ENCODE data around the gene DBNDD1. TPM values are rescaled to one million over a fixed set of nuclear protein-coding genes. Genes with fewer than 3 reads are reported as not detected.
A peak's percentile ranks its signal among the peaks of the same experiment; 100 is the strongest.

Gene DBNDD1
- total and polyA plus RNA-seq, 9 donors, result 0.97 to 6.2 (median 2.1) TPM

DNA sequence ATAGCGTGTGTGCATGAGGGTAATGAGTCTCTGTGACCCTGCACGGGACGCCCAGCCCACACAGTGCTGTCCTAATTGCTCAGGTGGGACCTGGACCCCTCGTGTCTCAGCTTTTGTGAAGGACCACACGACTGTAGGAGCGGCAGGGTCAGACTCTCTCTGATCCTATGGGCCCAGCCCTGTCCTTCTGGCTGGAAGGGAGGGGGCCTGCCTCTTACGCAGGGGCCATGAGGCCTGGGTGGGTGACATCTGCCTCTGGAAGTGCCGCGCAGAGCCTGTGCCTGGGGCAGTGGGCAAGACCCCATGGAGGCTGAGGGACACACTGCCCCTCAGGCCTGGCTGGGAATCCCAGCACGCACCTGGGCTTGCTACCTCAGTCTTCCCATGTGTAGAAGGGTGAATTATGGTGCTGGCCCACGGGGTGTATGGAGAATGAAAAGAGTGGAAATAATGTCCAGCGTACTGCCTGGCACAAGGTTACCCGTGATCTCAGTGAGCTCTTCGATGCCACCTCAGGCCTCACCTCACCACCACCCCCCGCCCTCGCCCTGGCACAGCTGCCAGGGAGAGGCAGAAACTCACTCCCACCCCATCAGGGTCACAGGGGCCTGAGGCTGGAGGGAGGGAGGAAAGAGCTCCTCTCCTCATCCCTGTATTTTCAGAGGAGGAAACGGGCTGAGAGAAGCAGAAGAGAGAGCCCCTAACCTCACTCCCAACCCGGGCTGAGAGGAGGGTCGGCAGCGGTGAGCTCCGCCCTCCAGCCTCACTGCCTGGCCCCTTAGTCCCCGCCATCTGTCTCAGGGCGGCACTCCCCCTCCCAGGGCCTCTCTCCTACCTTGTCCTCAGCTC lies 27.1 kb upstream of the DBNDD1 start:
- no peak for TF ChIP-seq EP300 (IDR thresholded peaks at IDR 0.05)
- TF ChIP-seq POLR2A (IDR thresholded peaks at IDR 0.05), result no peak
- TF ChIP-seq, protein P1, sequence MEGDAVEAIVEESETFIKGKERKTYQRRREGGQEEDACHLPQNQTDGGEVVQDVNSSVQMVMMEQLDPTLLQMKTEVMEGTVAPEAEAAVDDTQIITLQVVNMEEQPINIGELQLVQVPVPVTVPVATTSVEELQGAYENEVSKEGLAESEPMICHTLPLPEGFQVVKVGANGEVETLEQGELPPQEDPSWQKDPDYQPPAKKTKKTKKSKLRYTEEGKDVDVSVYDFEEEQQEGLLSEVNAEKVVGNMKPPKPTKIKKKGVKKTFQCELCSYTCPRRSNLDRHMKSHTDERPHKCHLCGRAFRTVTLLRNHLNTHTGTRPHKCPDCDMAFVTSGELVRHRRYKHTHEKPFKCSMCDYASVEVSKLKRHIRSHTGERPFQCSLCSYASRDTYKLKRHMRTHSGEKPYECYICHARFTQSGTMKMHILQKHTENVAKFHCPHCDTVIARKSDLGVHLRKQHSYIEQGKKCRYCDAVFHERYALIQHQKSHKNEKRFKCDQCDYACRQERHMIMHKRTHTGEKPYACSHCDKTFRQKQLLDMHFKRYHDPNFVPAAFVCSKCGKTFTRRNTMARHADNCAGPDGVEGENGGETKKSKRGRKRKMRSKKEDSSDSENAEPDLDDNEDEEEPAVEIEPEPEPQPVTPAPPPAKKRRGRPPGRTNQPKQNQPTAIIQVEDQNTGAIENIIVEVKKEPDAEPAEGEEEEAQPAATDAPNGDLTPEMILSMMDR (IDR thresholded peaks at IDR 0.05), result no peak
- 38 to 41% (median 40%) methylated on average over 23 of the region's 23 CpGs for WGBS, 3 donors
- Histone ChIP-seq H3K4me3 (peak overlapping the region; percentile 42), H3K27me3 (no peaks in the 10 kb centered on the region), H3K9me3 (no peaks in the 10 kb centered on the region), H3K27ac (peak overlapping the region; percentile 58 to 83), H3K36me3 (no peaks in the 10 kb centered on the region), H3K4me1 (ENCODE audit: insufficient read depth) (peaks cover 6% of the 10 kb centered on the region)
- intact Hi-C loops (cut with DNase I), result no loop called here
- peak in 1 of 5 donors; percentile 52 for DNase-seq

DNA sequence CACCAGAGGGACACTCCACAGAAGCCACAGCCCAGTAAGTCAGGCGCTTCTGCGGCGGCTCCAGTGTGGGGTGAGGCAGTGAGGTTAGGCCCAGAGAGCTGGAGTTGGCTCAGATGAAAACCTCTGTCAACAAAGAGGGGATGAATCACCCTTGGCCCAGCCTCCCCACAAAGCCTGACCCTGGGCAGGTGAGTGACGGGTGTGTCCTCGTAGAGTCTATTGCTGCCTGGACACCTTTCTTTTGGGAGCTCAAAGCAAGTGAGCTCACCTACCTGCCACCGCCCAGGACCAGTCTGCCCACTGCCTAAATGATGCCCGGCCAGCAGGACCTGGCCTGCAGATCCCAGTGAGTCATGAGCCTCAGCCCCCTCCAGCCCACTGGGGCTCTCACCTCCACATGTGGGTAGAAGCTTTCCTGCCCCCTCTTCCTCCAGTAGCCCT lies 24.9 kb upstream of the DBNDD1 start:
- Histone ChIP-seq H3K36me3 (no peaks in the 10 kb centered on the region), H3K4me1 (ENCODE audit: insufficient read depth) (peaks cover 6% of the 10 kb centered on the region), H3K9me3 (no peaks in the 10 kb centered on the region), H3K27me3 (no peaks in the 10 kb centered on the region), H3K27ac (no peak overlapping the region), H3K4me3 (no peak overlapping the region)
- 73 to 93% (median 85%) methylated on average over 7 of the region's 7 CpGs for WGBS, 3 donors
- TF ChIP-seq, protein P1 (IDR thresholded peaks at IDR 0.05), result no peak
- TF ChIP-seq POLR2A (IDR thresholded peaks at IDR 0.05), result no peak
- no peak for TF ChIP-seq EP300 (IDR thresholded peaks at IDR 0.05)
- intact Hi-C loops (cut with DNase I), result no loop called here
- no peak for DNase-seq

DNA sequence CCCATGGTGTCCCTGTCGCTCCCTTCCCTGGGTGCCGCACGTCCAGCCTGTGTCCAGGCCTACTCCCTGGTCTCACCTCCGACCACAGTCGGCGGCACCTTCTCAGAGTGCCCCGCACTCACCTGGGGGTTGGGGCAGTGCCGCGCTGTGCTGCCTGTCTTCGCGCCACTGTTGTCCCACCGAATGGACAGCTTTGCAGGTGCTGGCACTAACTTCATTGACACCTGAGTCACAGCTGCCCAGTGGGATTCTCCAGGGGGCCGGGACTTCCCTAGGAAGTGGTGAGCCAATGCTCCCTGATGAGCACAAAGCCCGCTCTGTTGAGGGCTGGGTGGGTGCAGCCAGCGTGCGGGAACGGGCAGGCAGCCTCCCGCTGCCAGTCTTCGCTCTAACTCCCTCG lies 24.3 kb upstream of the DBNDD1 start:
- WGBS, 3 donors, result 82 to 92% (median 87%) methylated on average over 20 of the region's 20 CpGs
- H3K36me3 ChIP-seq, result no peaks in the 10 kb centered on the region
- H3K4me3 ChIP-seq, result no peak overlapping the region
- H3K9me3 ChIP-seq, result no peaks in the 10 kb centered on the region
- intact Hi-C loops (cut with DNase I), result no loop called here
- no peaks in the 10 kb centered on the region for H3K27me3 ChIP-seq
- TF ChIP-seq EP300 (IDR thresholded peaks at IDR 0.05) (no peak), POLR2A (IDR thresholded peaks at IDR 0.05) (no peak)
- TF ChIP-seq, protein P1 (IDR thresholded peaks at IDR 0.05), result no peak
- DNase-seq, result no peak
- no peak overlapping the region for H3K27ac ChIP-seq
- H3K4me1 ChIP-seq (ENCODE audit: insufficient read depth), result peaks cover 6% of the 10 kb centered on the region

DNA sequence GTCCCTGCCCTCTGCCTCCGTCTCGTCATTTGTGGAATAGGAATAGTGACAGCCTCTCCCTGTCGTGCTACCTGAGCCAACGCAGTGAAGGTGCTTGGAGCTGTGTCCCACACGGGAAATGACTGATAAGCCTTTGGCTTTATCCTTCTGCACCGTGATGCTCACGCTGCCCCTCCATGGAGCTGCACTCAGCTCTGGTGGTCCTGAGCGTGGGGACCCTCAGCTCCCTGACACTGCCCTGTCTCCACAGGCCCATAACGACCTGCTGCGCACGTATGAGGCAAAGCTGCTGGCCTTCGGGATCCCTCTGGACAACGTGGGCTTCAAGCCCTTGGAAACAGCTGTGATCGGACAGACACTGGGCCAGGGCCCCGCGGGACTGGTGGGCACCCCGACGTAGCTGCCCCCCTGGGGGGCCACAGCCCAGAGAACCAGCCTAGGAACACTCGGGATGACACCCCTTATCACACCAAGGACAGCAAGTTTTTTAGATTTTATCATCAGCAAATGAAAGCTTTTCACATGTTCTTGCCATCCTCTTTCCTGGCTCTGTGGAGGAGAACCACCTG lies 23.8 kb upstream of the DBNDD1 start:
- Histone ChIP-seq H3K9me3 (no peaks in the 10 kb centered on the region), H3K4me1 (ENCODE audit: insufficient read depth) (peaks cover 5% of the 10 kb centered on the region), H3K36me3 (no peaks in the 10 kb centered on the region), H3K27me3 (no peaks in the 10 kb centered on the region), H3K27ac (no peak overlapping the region), H3K4me3 (no peak overlapping the region)
- TF ChIP-seq, protein P1 (IDR thresholded peaks at IDR 0.05), result no peak
- TF ChIP-seq EP300 (IDR thresholded peaks at IDR 0.05) (no peak), POLR2A (IDR thresholded peaks at IDR 0.05) (no peak)
- WGBS, 3 donors, result 67 to 74% (median 71%) methylated on average over 19 of the region's 19 CpGs
- intact Hi-C loops (cut with DNase I), result no loop called here
- DNase-seq, result no peak

All from ovary (tissue), 9 donors.